ENCODE measurements around the gene ATF5. TPM values are rescaled to one million over a fixed set of nuclear protein-coding genes. Genes with fewer than 3 reads are reported as not detected.
A peak's percentile ranks its signal among the peaks of the same experiment; 100 is the strongest.

The ATF5 gene
- total and polyA plus RNA-seq, 10 of the 15 experiments (the other 5 are each of a cell fraction or from before 2014, with no cell fraction given): 9.1 to 133 (median 24.0) TPM

GRCh38 chr19:49894879-49895565, 34.0 kb upstream of the ATF5 start (continued):
- TF ChIP-seq E4F1 (IDR thresholded peaks at IDR 0.05; ENCODE audit: borderline replicate concordance, partially characterized antibody) (no peak), POLR2AphosphoS5 (IDR thresholded peaks at IDR 0.05; ENCODE audit: low read length) (peak; percentile 76), SUZ12 (IDR thresholded peaks at IDR 0.05; ENCODE audit: unreplicated experiment) (no peak), MXI1 (IDR thresholded peaks at IDR 0.05; ENCODE audit: low read depth, low read length) (peak; percentile 68; the same call in 1 of the 2 replicates), POLR2AphosphoS2 (IDR thresholded peaks at IDR 0.05; ENCODE audit: low read depth, low read length) (no peak), POU2F2 (IDR thresholded peaks at IDR 0.05; ENCODE audit: borderline replicate concordance, low read depth, low read length) (no peak; the same call in 2 of the 3 replicates), PBX3 (IDR thresholded peaks at IDR 0.05; ENCODE audit: insufficient replicate concordance, low read depth, low read length) (no peak), BACH1 (IDR thresholded peaks at IDR 0.05; ENCODE audit: borderline replicate concordance) (0 out of 2 replicates have a peak, but pooled peaks have one; percentile 33), BHLHE40 (IDR thresholded peaks at IDR 0.05; ENCODE audit: borderline replicate concordance in 1 of 2, low read depth in 2 of 2, low read length in 1 of 2) (peak in 1 of 2 experiments; percentile 73; a peak in 3 of 4 replicates), EED (IDR thresholded peaks at IDR 0.05; ENCODE audit: low read depth) (peak; percentile 93), BCL11A (IDR thresholded peaks at IDR 0.05; ENCODE audit: low read depth, low read length) (0 out of 2 replicates have a peak, but pooled peaks have one; percentile 46), CBFB (IDR thresholded peaks at IDR 0.05; ENCODE audit: low read depth) (peak; percentile 67; the same call in 1 of the 2 replicates), ZBTB4 (CRISPR knock-in tag; IDR thresholded peaks at IDR 0.05) (no peak), PML (IDR thresholded peaks at IDR 0.05; ENCODE audit: low read length) (no peak)
- TF ChIP-seq, protein P1, sequence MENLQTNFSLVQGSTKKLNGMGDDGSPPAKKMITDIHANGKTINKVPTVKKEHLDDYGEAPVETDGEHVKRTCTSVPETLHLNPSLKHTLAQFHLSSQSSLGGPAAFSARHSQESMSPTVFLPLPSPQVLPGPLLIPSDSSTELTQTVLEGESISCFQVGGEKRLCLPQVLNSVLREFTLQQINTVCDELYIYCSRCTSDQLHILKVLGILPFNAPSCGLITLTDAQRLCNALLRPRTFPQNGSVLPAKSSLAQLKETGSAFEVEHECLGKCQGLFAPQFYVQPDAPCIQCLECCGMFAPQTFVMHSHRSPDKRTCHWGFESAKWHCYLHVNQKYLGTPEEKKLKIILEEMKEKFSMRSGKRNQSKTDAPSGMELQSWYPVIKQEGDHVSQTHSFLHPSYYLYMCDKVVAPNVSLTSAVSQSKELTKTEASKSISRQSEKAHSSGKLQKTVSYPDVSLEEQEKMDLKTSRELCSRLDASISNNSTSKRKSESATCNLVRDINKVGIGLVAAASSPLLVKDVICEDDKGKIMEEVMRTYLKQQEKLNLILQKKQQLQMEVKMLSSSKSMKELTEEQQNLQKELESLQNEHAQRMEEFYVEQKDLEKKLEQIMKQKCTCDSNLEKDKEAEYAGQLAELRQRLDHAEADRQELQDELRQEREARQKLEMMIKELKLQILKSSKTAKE (IDR thresholded peaks at IDR 0.05; ENCODE audit: low read depth, poor library complexity, severe bottlenecking): peak; percentile 58
- TF ChIP-seq, protein P2, sequence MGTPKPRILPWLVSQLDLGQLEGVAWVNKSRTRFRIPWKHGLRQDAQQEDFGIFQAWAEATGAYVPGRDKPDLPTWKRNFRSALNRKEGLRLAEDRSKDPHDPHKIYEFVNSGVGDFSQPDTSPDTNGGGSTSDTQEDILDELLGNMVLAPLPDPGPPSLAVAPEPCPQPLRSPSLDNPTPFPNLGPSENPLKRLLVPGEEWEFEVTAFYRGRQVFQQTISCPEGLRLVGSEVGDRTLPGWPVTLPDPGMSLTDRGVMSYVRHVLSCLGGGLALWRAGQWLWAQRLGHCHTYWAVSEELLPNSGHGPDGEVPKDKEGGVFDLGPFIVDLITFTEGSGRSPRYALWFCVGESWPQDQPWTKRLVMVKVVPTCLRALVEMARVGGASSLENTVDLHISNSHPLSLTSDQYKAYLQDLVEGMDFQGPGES (IDR thresholded peaks at IDR 0.05): no peak
- TF ChIP-seq, protein P3, sequence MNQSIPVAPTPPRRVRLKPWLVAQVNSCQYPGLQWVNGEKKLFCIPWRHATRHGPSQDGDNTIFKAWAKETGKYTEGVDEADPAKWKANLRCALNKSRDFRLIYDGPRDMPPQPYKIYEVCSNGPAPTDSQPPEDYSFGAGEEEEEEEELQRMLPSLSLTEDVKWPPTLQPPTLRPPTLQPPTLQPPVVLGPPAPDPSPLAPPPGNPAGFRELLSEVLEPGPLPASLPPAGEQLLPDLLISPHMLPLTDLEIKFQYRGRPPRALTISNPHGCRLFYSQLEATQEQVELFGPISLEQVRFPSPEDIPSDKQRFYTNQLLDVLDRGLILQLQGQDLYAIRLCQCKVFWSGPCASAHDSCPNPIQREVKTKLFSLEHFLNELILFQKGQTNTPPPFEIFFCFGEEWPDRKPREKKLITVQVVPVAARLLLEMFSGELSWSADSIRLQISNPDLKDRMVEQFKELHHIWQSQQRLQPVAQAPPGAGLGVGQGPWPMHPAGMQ (IDR thresholded peaks at IDR 0.05; ENCODE audit: borderline replicate concordance): no peak
